ENCODE results near the gene CUL1. TPM values are rescaled to one million over a fixed set of nuclear protein-coding genes. Genes with fewer than 3 reads are reported as not detected.

CUL1 gene
- total and polyA plus RNA-seq, 2 experiments from 2014 or later = 35.6 to 71.3 TPM

GRCh38 chr7:148773334-148773733 lies 74.6 kb downstream of the CUL1 start (continued):
- TF ChIP-seq, protein P1, sequence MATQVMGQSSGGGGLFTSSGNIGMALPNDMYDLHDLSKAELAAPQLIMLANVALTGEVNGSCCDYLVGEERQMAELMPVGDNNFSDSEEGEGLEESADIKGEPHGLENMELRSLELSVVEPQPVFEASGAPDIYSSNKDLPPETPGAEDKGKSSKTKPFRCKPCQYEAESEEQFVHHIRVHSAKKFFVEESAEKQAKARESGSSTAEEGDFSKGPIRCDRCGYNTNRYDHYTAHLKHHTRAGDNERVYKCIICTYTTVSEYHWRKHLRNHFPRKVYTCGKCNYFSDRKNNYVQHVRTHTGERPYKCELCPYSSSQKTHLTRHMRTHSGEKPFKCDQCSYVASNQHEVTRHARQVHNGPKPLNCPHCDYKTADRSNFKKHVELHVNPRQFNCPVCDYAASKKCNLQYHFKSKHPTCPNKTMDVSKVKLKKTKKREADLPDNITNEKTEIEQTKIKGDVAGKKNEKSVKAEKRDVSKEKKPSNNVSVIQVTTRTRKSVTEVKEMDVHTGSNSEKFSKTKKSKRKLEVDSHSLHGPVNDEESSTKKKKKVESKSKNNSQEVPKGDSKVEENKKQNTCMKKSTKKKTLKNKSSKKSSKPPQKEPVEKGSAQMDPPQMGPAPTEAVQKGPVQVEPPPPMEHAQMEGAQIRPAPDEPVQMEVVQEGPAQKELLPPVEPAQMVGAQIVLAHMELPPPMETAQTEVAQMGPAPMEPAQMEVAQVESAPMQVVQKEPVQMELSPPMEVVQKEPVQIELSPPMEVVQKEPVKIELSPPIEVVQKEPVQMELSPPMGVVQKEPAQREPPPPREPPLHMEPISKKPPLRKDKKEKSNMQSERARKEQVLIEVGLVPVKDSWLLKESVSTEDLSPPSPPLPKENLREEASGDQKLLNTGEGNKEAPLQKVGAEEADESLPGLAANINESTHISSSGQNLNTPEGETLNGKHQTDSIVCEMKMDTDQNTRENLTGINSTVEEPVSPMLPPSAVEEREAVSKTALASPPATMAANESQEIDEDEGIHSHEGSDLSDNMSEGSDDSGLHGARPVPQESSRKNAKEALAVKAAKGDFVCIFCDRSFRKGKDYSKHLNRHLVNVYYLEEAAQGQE (IDR thresholded peaks at IDR 0.05; ENCODE audit: unreplicated experiment) = no peak
- TF ChIP-seq ZNF331 (CRISPR knock-in tag; IDR thresholded peaks at IDR 0.05; ENCODE audit: low read depth) = no peak
- TF ChIP-seq CTCF (conservative IDR thresholded peaks at IDR 0.05; ENCODE audit: low read depth in 2 of 2) = no peak
- TF ChIP-seq, protein P2, sequence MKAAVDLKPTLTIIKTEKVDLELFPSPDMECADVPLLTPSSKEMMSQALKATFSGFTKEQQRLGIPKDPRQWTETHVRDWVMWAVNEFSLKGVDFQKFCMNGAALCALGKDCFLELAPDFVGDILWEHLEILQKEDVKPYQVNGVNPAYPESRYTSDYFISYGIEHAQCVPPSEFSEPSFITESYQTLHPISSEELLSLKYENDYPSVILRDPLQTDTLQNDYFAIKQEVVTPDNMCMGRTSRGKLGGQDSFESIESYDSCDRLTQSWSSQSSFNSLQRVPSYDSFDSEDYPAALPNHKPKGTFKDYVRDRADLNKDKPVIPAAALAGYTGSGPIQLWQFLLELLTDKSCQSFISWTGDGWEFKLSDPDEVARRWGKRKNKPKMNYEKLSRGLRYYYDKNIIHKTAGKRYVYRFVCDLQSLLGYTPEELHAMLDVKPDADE (IDR thresholded peaks at IDR 0.05) = no peak
- TF ChIP-seq EZH2phosphoT487 (IDR thresholded peaks at IDR 0.05; ENCODE audit: unreplicated experiment) = no peak
- no peak for TF ChIP-seq ZNF114 (CRISPR knock-in tag; IDR thresholded peaks at IDR 0.05)
- TF ChIP-seq CREB1 (CRISPR knock-in tag; IDR thresholded peaks at IDR 0.05; ENCODE audit: low read depth) = no peak
- TF ChIP-seq POLR2AphosphoS5 (IDR thresholded peaks at IDR 0.05; ENCODE audit: low read depth) = no peak
- TF ChIP-seq JUNB (IDR thresholded peaks at IDR 0.05; ENCODE audit: unreplicated experiment) = no peak
- TF ChIP-seq NANOG (IDR thresholded peaks at IDR 0.05; ENCODE audit: borderline replicate concordance) = no peak

- Mint-ChIP-seq H3K4me1 (peaks cover 45% of the 10 kb centered on the region), H3K27me3 (ENCODE audit: insufficient read depth, low read depth, poor library complexity) (peaks cover 2% of the 10 kb centered on the region), H3K27ac (peak overlapping the region; percentile 81), H3K9me3 (no peaks in the 10 kb centered on the region), H3K36me3 (ENCODE audit: low read depth) (peaks cover 44% of the 10 kb centered on the region), H3K4me3 (no peak overlapping the region)
- DNase-seq (ENCODE audit: low spot score) = no peak
- Histone ChIP-seq H3K9me2 (ENCODE audit: insufficient read depth) (no peaks in the 10 kb centered on the region), H3K4me3 (no peak overlapping the region), H3K4me1 (ENCODE audit: insufficient read depth) (peaks cover 31% of the 10 kb centered on the region), H3K79me2 (replicated peaks; ENCODE audit: insufficient read depth) (peaks cover 20% of the 10 kb centered on the region), H3K27ac (ENCODE audit: low read depth) (peak overlapping the region; percentile 27; the same call in 1 of the 2 replicates), H3K36me3 (ENCODE audit: insufficient read depth) (0 out of 2 replicates have a peak, but pooled peaks cover 6% of the 10 kb centered on the region), H4K20me1 (replicated peaks; ENCODE audit: insufficient read depth) (no peaks in the 10 kb centered on the region), H3K27me3 (ENCODE audit: insufficient read depth) (no peaks in the 10 kb centered on the region), H2AFZ (no peak overlapping the region), H3K4me2 (no peak overlapping the region), H3F3A (replicated peaks; ENCODE audit: low read depth) (no peaks in the 10 kb centered on the region)
- ATAC-seq = no peak
- TF ChIP-seq STAT1 (IDR thresholded peaks at IDR 0.05; ENCODE audit: unreplicated experiment) (no peak), CREB1 (CRISPR knock-in tag; IDR thresholded peaks at IDR 0.05; ENCODE audit: low read depth) (no peak), POLR2AphosphoS5 (IDR thresholded peaks at IDR 0.05; ENCODE audit: low read depth) (no peak), EZH2phosphoT487 (IDR thresholded peaks at IDR 0.05; ENCODE audit: unreplicated experiment) (no peak), ZNF331 (CRISPR knock-in tag; IDR thresholded peaks at IDR 0.05; ENCODE audit: low read depth) (no peak), ZNF114 (CRISPR knock-in tag; IDR thresholded peaks at IDR 0.05) (no peak), JUNB (IDR thresholded peaks at IDR 0.05; ENCODE audit: unreplicated experiment) (no peak), EZH2 (IDR thresholded peaks at IDR 0.05; ENCODE audit: low read depth, unreplicated experiment) (no peak), NANOG (IDR thresholded peaks at IDR 0.05; ENCODE audit: borderline replicate concordance) (no peak)
- TF ChIP-seq, protein P1 (IDR thresholded peaks at IDR 0.05; ENCODE audit: unreplicated experiment) = no peak
- TF ChIP-seq, protein P2 (IDR thresholded peaks at IDR 0.05) = no peak
These were observed 75.8 kb downstream of the CUL1 start for GRCh38 chr7:148774471-148774870.
